Prostate gland (tissue), 2 donors: ENCODE data around the gene ZNF28.
"Not testable (repeated sequence)": the region's sequence is repeated elsewhere in the genome, so short reads cannot be mapped to it uniquely, and the experiment has no call there.

Source experiments
- POLR2A ChIP-seq: fragments of 450-650 bp; IDR thresholded peaks from one replicate; pipeline ENCODE4 v1.6.1; 2016; ENCODE audit warnings: antibody characterized with exemption, mild to moderate bottlenecking
- POLR2AphosphoS5 ChIP-seq: sonication (generic); formaldehyde crosslinking; IDR thresholded peaks from one replicate; pipeline ENCODE4 v1.6.1; 2017; ENCODE audit warnings: antibody characterized with exemption
- TF ChIP-seq, protein P1 (sequence below), 4 experiments: fragments of 200-600 bp in 2 of 4; fragments of 450-650 bp in 2 of 4; sonication (generic) in 2 of 4; IDR thresholded peaks; 1 replicate in 3 of 4; 2 replicates in 1 of 4; pipeline ENCODE4 v1.5.1; 2016 to 2019; ENCODE audit warnings: antibody characterized with exemption in 4 of 4, mild to moderate bottlenecking in 2 of 4, moderate library complexity in 2 of 4

DNA sequence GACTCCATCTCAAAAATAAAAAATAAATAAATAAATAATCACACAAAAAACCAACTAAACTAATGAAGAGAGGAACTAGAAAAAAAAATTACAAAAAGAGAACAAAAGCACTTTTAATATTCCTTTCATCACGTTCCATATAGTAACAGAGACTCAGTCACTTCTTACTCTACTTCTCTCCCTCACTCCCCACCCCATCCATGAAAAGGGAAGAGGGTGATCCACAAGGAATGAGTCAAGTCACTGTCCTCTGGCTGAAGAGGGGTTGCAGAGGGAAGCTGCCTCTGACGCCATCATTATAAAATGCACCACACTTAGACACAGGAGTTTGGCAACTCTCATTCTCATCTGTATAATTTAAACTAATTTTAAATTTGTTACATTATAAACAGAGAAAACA is 38.6 kb downstream of the ZNF28 start:
- not testable (repeated sequence) for TF ChIP-seq POLR2A, POLR2AphosphoS5
- TF ChIP-seq, protein P1, sequence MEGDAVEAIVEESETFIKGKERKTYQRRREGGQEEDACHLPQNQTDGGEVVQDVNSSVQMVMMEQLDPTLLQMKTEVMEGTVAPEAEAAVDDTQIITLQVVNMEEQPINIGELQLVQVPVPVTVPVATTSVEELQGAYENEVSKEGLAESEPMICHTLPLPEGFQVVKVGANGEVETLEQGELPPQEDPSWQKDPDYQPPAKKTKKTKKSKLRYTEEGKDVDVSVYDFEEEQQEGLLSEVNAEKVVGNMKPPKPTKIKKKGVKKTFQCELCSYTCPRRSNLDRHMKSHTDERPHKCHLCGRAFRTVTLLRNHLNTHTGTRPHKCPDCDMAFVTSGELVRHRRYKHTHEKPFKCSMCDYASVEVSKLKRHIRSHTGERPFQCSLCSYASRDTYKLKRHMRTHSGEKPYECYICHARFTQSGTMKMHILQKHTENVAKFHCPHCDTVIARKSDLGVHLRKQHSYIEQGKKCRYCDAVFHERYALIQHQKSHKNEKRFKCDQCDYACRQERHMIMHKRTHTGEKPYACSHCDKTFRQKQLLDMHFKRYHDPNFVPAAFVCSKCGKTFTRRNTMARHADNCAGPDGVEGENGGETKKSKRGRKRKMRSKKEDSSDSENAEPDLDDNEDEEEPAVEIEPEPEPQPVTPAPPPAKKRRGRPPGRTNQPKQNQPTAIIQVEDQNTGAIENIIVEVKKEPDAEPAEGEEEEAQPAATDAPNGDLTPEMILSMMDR (IDR thresholded peaks at IDR 0.05): not testable (repeated sequence)
